HFFc6 (cell line): Measurements from ENCODE around the gene DYSF. TPM values are rescaled to one million over a fixed set of nuclear protein-coding genes. Genes with fewer than 3 reads are reported as not detected.

ENCODE experiments used
- DNase-seq: peaks from one replicate; pipeline ENCODE4 v3.0.0-alpha.2; 2018
- H3K27ac Mint-ChIP-seq: 2 replicates; pipeline ENCODE4 v1.8.0; 2020; ENCODE audit warnings: mild to moderate bottlenecking, mixed read lengths
- H3K27me3 Mint-ChIP-seq: 2 replicates; pipeline ENCODE4 v1.8.0; 2021; ENCODE audit warnings: mild to moderate bottlenecking, moderate library complexity, mixed read lengths; ENCODE audit not compliant: insufficient read depth
- H3K36me3 Mint-ChIP-seq: 2 replicates; pipeline ENCODE4 v1.8.0; 2021; ENCODE audit warnings: low read depth, mixed read lengths
- H3K4me1 Mint-ChIP-seq: 2 replicates; pipeline ENCODE4 v1.8.0; 2020; ENCODE audit warnings: low read depth, mixed read lengths
- H3K4me3 Mint-ChIP-seq: 2 replicates; pipeline ENCODE4 v1.8.0; 2020; ENCODE audit warnings: mild to moderate bottlenecking, moderate library complexity, mixed read lengths
- H3K9me3 Mint-ChIP-seq: 2 replicates; pipeline ENCODE4 v1.8.0; 2020; ENCODE audit warnings: mild to moderate bottlenecking, mixed read lengths
- total RNA-seq, 6 experiments: library from RNA; stranded (reverse); fragmentation: NEBNext Ultra II Directional; extraction: Animal tissue kit (Norgen Biotek cat#: 25700); gene quantifications; 2 replicates in 1 of 6; 3 replicates in 5 of 6; pipeline ENCODE4 v1.2.3, GENCODE V29; 2021
- TF ChIP-seq, protein P1 (sequence below): fragments of 200-600 bp; sonication (generic); IDR thresholded peaks from 2 replicates; pipeline ENCODE4 v1.5.0; 2021; ENCODE audit warnings: antibody characterized with exemption, mild to moderate bottlenecking

The DYSF gene
- total RNA-seq, 6 experiments from 2014 or later: 0.07 to 0.57 (median 0.32) TPM

DNA sequence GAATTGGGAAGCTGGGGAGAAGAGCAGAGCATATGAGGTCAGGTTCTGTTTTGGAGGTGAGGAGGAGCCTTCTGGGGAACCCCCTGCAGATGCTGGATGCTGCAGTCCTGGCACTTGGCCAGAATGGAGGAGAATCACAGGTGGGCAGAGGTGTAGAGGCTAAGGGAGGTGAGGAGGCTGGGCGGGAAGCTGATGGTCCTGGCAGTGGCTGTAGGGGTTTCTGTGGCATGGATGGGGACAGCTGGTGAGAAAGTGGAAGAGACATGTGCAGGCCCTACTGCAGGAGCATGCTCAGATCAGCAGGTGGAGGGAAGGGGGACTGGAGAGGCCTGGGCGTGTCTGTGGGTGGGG lies 101.3 kb downstream of the DYSF start:
- Mint-ChIP-seq H3K36me3 (no peaks in the 10 kb centered on the region), H3K27me3 (peaks cover 39% of the 10 kb centered on the region), H3K9me3 (no peaks in the 10 kb centered on the region), H3K4me1 (no peaks in the 10 kb centered on the region), H3K4me3 (no peak overlapping the region), H3K27ac (no peak overlapping the region)
- TF ChIP-seq, protein P1, sequence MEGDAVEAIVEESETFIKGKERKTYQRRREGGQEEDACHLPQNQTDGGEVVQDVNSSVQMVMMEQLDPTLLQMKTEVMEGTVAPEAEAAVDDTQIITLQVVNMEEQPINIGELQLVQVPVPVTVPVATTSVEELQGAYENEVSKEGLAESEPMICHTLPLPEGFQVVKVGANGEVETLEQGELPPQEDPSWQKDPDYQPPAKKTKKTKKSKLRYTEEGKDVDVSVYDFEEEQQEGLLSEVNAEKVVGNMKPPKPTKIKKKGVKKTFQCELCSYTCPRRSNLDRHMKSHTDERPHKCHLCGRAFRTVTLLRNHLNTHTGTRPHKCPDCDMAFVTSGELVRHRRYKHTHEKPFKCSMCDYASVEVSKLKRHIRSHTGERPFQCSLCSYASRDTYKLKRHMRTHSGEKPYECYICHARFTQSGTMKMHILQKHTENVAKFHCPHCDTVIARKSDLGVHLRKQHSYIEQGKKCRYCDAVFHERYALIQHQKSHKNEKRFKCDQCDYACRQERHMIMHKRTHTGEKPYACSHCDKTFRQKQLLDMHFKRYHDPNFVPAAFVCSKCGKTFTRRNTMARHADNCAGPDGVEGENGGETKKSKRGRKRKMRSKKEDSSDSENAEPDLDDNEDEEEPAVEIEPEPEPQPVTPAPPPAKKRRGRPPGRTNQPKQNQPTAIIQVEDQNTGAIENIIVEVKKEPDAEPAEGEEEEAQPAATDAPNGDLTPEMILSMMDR: no peak
- DNase-seq: no peak

DNA sequence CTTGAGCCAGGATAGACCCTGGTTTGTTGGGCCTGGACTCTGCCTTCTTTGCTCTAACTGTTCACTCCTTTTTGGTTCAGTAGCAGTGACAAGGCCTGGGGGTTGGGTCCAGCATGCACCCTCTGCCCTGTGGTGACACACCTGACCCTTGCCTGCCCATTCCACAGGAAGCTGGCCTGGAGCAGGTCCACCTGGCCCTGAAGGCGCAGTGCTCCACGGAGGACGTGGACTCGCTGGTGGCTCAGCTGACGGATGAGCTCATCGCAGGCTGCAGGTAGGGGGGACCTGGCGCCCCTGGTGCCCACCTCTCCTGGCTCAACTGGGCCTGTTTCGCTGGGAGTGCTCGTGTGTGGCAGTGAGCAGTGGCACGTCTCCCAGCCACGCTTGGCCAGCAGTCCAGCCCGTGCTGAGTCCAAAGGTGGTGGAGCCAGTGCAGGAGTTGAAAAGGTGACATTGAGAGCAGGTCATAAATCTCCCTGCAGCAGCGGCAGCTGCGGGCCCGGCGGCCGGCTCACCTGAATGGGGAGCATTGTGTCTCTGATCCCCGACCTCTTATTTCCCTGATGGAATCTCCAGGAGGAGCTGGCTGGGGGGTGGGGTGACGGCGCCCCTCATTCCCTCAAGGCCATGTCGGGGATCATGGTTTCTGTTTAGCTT lies 102.6 kb downstream of the DYSF start:
- no peak for DNase-seq
- Mint-ChIP-seq H3K4me1 (no peaks in the 10 kb centered on the region), H3K36me3 (no peaks in the 10 kb centered on the region), H3K9me3 (no peaks in the 10 kb centered on the region), H3K27ac (no peak overlapping the region), H3K27me3 (peaks cover 38% of the 10 kb centered on the region), H3K4me3 (no peak overlapping the region)
- TF ChIP-seq, protein P1: no peak

DNA sequence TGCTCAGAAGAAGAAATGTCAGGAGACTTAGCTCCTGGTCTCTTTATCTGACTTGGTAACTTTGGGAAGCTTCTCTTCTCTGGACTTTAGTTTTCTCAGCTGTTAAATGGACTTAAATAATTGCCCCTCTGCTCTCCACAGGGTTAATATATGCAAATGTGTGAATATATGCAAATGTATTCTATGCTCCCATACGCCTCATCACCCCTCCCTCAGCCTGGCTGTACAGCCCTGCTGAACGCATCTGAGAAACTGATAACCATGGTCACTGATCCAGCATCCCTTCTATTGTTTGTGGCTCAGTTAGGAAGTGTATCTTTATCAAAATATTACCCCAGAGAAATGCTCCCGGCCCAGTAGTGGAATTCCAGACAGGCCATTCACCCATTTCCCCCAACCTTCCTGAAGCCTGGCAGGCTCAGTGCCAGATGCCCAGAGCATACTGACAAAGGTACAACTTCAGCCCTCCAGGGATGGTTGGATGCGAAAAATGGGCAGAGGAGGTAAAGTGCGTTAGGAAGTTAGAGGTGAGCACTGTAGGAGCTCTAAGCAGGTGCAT lies 103.4 kb downstream of the DYSF start:
- Mint-ChIP-seq H3K4me3 (no peak overlapping the region), H3K27ac (no peak overlapping the region), H3K4me1 (no peaks in the 10 kb centered on the region)

DNA sequence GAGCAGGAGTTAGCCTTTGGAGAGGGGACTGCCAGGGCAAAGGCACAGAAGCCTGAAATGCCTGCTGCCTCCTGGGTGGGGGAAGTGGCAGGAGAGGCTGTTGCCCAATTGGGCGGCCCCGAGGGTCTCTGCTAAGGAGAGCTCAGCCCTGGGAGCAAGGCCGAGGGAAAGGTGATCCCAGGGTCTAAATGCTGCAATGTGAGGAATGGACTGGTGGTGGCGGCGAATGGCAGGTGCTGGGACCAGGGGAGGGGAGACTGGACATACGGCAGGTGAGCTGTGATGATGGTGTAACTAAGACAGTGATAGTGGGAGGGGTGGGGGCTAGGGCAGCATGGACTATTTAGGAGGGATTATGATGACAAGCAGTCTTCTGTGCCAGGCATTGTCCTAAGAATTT lies 104.0 kb downstream of the DYSF start:
- no peak overlapping the region for H3K4me3 Mint-ChIP-seq
- H3K27ac Mint-ChIP-seq: no peak overlapping the region
- no peak for DNase-seq
- no peaks in the 10 kb centered on the region for H3K4me1 Mint-ChIP-seq
- H3K27me3 Mint-ChIP-seq: peaks cover 38% of the 10 kb centered on the region
- H3K36me3 Mint-ChIP-seq: no peaks in the 10 kb centered on the region
- TF ChIP-seq, protein P1: no peak
- no peaks in the 10 kb centered on the region for H3K9me3 Mint-ChIP-seq

More for the DNA sequence above, 103.4 kb downstream of the DYSF start:
- peaks cover 38% of the 10 kb centered on the region for H3K27me3 Mint-ChIP-seq
- H3K9me3 Mint-ChIP-seq: no peaks in the 10 kb centered on the region
- TF ChIP-seq, protein P1: no peak
- H3K36me3 Mint-ChIP-seq: no peaks in the 10 kb centered on the region
- no peak for DNase-seq

DNA sequence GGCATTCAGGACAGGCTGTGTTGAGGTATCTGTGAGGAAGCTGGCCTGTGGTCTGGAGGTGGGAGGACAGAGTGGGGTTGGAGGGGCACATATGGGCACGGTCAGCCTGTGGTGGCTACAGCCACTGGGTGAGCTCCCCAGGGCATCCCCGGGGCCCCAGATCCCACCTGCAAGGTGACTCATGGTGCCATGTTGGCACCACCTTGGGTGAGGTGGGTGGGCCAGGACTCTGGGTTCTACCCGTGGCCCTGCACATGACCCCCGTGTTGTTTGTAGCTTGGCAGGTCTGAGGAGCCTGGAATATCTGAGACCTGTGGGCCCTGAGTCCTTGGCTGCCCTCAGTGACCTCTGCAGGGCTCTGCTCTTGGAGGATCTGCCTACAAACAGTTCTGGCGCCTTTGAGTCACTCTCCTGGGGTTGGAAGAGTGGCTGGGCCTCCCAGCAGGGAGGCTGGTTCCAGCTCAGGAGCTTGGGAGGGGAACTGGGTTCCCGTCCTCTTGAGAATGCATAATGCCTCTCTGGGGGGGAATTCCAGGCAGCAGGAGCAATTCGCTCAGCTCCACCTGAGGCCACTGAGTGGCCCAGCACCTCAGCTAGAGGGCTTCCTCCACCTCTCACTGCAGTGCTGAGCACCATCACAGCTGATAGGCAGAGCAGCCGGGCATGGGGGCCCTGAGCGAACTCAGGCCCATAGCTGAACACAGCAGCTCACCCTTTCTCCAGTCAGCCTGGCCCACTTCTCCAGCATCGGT lies 105.1 kb downstream of the DYSF start:
- H3K9me3 Mint-ChIP-seq: no peaks in the 10 kb centered on the region
- H3K27ac Mint-ChIP-seq: no peak overlapping the region
- TF ChIP-seq, protein P1: no peak
- H3K4me3 Mint-ChIP-seq: no peak overlapping the region
- H3K4me1 Mint-ChIP-seq: no peaks in the 10 kb centered on the region
- DNase-seq: no peak
- peaks cover 38% of the 10 kb centered on the region for H3K27me3 Mint-ChIP-seq
- H3K36me3 Mint-ChIP-seq: no peaks in the 10 kb centered on the region
